OCI-LY7 (cell line): ENCODE measurements around the gene PCK2. TPM values are rescaled to one million over a fixed set of nuclear protein-coding genes. Genes with fewer than 3 reads are reported as not detected.
"Not testable (repeated sequence)": the region's sequence is repeated elsewhere in the genome, so short reads cannot be mapped to it uniquely, and the experiment has no call there.

Source experiments
- BruUV-seq: library from RNA; stranded (reverse); fragments of 400-500 nt; replicated peaks from 2 replicates; lab custom pipeline; 2021; lab: Mats Ljungman, UMichigan
- CTCF ChIA-PET: fragments of 300-600 bp; sonication (Branson Sonifier 250); formaldehyde crosslinking; loops from one replicate; lab custom pipeline; 2022; ENCODE audit warnings: antibody characterized with exemption; ENCODE audit not compliant: unreplicated experiment; lab: Charles Lee
- POLR2A ChIA-PET: fragments of 300-600 bp; sonication (Branson Sonifier 250); formaldehyde crosslinking; loops from one replicate; lab custom pipeline; 2022; ENCODE audit warnings: antibody characterized with exemption; lab: Charles Lee
- DNase-seq: peaks from one replicate; pipeline ENCODE4 v3.0.0-alpha.2; 2015; ENCODE audit warnings: low spot score
- H2AFZ ChIP-seq: fragments of 200-600 bp; sonication (generic), shearing (Covaris generic); 2 replicates; pipeline ENCODE4 v1.6.1; 2014; ENCODE audit warnings: mild to moderate bottlenecking, antibody characterized with exemption, low read length, moderate library complexity
- H3K27ac ChIP-seq: fragments of 200-600 bp; sonication (generic); 2 replicates; pipeline ENCODE4 v1.5.1; 2014; ENCODE audit warnings: mixed run types, low read depth, mild to moderate bottlenecking, moderate library complexity, low read length, inconsistent platforms; ENCODE audit not compliant: poor library complexity, severe bottlenecking
- H3K36me3 ChIP-seq: fragments of 200-600 bp; sonication (generic); 2 replicates; pipeline ENCODE4 v1.6.1; 2014; ENCODE audit warnings: mild to moderate bottlenecking, antibody characterized with exemption, low read length, moderate library complexity, mixed read lengths; ENCODE audit not compliant: insufficient read depth
- H3K4me1 ChIP-seq: fragments of 200-600 bp; sonication (generic); 2 replicates; pipeline ENCODE4 v1.5.1; 2014; ENCODE audit warnings: mild to moderate bottlenecking, low read length; ENCODE audit not compliant: insufficient read depth, poor library complexity, severe bottlenecking
- H3K4me2 ChIP-seq: fragments of 200-600 bp; sonication (generic); 2 replicates; pipeline ENCODE4 v1.6.1; 2014; ENCODE audit warnings: mild to moderate bottlenecking, low read length
- H3K4me3 ChIP-seq: fragments of 200-600 bp; sonication (generic); 2 replicates; pipeline ENCODE4 v1.5.1; 2014; ENCODE audit warnings: mild to moderate bottlenecking, low read depth, low read length; ENCODE audit not compliant: poor library complexity, severe bottlenecking
- H3K79me2 ChIP-seq: fragments of 200-600 bp; sonication (generic); 2 replicates; pipeline ENCODE4 v1.6.1; 2016; ENCODE audit warnings: low read depth, mild to moderate bottlenecking, low read length, moderate library complexity, mixed read lengths; ENCODE audit not compliant: insufficient read depth
- H3K9me2 ChIP-seq: fragments of 200-600 bp; sonication (generic); 2 replicates; pipeline ENCODE4 v1.6.1; 2016; ENCODE audit warnings: mild to moderate bottlenecking, low read length, mixed read lengths; ENCODE audit not compliant: insufficient read depth
- H3K9me3 ChIP-seq: fragments of 200-600 bp; sonication (generic); 2 replicates; pipeline ENCODE4 v1.6.1; 2014; ENCODE audit warnings: mild to moderate bottlenecking, mixed run types, low read length, mixed read lengths
- H4K20me1 ChIP-seq: fragments of 200-600 bp; sonication (generic); 2 replicates; pipeline ENCODE4 v1.6.1; 2014; ENCODE audit warnings: mild to moderate bottlenecking, antibody characterized with exemption, low read length, moderate library complexity, mixed read lengths; ENCODE audit not compliant: insufficient read depth
- CTCF ChIP-seq: fragments of 200-600 bp; sonication (generic); conservative IDR thresholded peaks from 2 replicates; pipeline ENCODE4 v1.5.1; 2014; ENCODE audit warnings: mild to moderate bottlenecking, antibody characterized with exemption, low read length, moderate library complexity, mixed read lengths
- EZH2phosphoT487 ChIP-seq: fragments of 200-600 bp; sonication (generic); IDR thresholded peaks from 2 replicates; pipeline ENCODE4 v1.6.1; 2018; ENCODE audit warnings: low read depth, borderline replicate concordance, mild to moderate bottlenecking, mixed run types, antibody characterized with exemption, low read length, moderate library complexity, mixed read lengths
- intact Hi-C: fragments of 100-400 bp; cut with micrococcal nuclease; formaldehyde crosslinking; loops from one replicate; pipeline ENCODE4 v1.10.0; 2022; ENCODE audit not compliant: unreplicated experiment
- total RNA-seq, 2 experiments: library from RNA; depleted of rRNA in 1 of 2; stranded (reverse); fragments of >200 nt in 1 of 2; shearing (Covaris generic) in 1 of 2; gene quantifications; 2 replicates each; pipeline ENCODE4 v1.2.3, GENCODE V29; 2014 to 2022

The PCK2 gene
- total RNA-seq, 2 experiments from 2014 or later, result 43.6 to 130 TPM

- H3K4me1 ChIP-seq, result no peaks in the 10 kb centered on the region
- H3K4me3 ChIP-seq, result no peak overlapping the region
- no peaks in the 10 kb centered on the region for H3K9me3 ChIP-seq
- BruUV-seq, result no TSS peak
- no peaks in the 10 kb centered on the region for H3K79me2 ChIP-seq
- POLR2A ChIA-PET, result no interaction called here
- H2AFZ ChIP-seq, result no peak overlapping the region
- no peak overlapping the region for H3K4me2 ChIP-seq
- no peak for DNase-seq
- H3K36me3 ChIP-seq, result peaks cover 6% of the 10 kb centered on the region
- no peaks in the 10 kb centered on the region for H3K9me2 ChIP-seq
- TF ChIP-seq CTCF, result no peak
- TF ChIP-seq EZH2phosphoT487, result no peak
- intact Hi-C loops, result no loop called here
- H3K27ac ChIP-seq, result no peak overlapping the region
- CTCF ChIA-PET, result no interaction called here
- no peaks in the 10 kb centered on the region for H4K20me1 ChIP-seq
These were observed 6.9 kb downstream of the PCK2 start for GRCh38 chr14:24100982-24101494.

- Histone ChIP-seq H3K79me2 (no peaks in the 10 kb centered on the region), H3K4me1 (no peaks in the 10 kb centered on the region), H3K9me2 (no peaks in the 10 kb centered on the region), H3K9me3 (no peaks in the 10 kb centered on the region), H3K4me2 (no peak overlapping the region), H3K36me3 (peaks cover 6% of the 10 kb centered on the region), H4K20me1 (no peaks in the 10 kb centered on the region), H3K4me3 (no peak overlapping the region), H2AFZ (no peak overlapping the region), H3K27ac (no peak overlapping the region)
- ChIA-PET POLR2A (interaction anchor here (0.6 to 1.5 kb wide), 3 partner anchors 8 to 127 kb away, joined by 3 to 4 read pairs (median 3); partner anchors contain the start of genes DCAF11 and NRL), CTCF (no interaction called here)
- DNase-seq, result no peak
- TF ChIP-seq CTCF, result no peak
- no peak for TF ChIP-seq EZH2phosphoT487
- BruUV-seq, result no TSS peak
- intact Hi-C loops, result no loop called here
These were observed 8.4 kb downstream of the PCK2 start for GRCh38 chr14:24102357-24103048.

GRCh38 chr14:24103451-24103850 is 9.3 kb downstream of the PCK2 start:
- H2AFZ ChIP-seq, result no peak overlapping the region
- no peaks in the 10 kb centered on the region for H3K9me3 ChIP-seq
- H3K79me2 ChIP-seq, result no peaks in the 10 kb centered on the region
- H3K36me3 ChIP-seq, result peaks cover 6% of the 10 kb centered on the region
- CTCF ChIA-PET, result no interaction called here
- no peak overlapping the region for H3K4me3 ChIP-seq
- TF ChIP-seq EZH2phosphoT487, result no peak
- TF ChIP-seq CTCF, result no peak
- H3K27ac ChIP-seq, result no peak overlapping the region
- no peaks in the 10 kb centered on the region for H3K9me2 ChIP-seq
- H4K20me1 ChIP-seq, result no peaks in the 10 kb centered on the region
- intact Hi-C loops, result no loop called here
- no TSS peak for BruUV-seq
- no peak for DNase-seq
- POLR2A ChIA-PET, result interaction anchor here (1.5 kb wide), 1 partner anchor 11 kb away, joined by 3 read pairs; the partner anchor contains the start of genes DCAF11 and NRL
- peaks cover 3% of the 10 kb centered on the region for H3K4me1 ChIP-seq
- H3K4me2 ChIP-seq, result no peak overlapping the region

- H3K79me2 ChIP-seq, H3K4me3 ChIP-seq, H3K9me2 ChIP-seq, H3K27ac ChIP-seq, H3K36me3 ChIP-seq, H3K9me3 ChIP-seq, intact Hi-C loops, H3K4me2 ChIP-seq, DNase-seq, CTCF ChIA-PET, BruUV-seq, H2AFZ ChIP-seq, H4K20me1 ChIP-seq: not testable (repeated sequence)
- POLR2A ChIA-PET, result interaction anchor here (1.3 to 7.0 kb wide), 2 partner anchors 12 to 91 kb away, joined by 4 to 80 read pairs; partner anchors contain the start of gene PCK2
- H3K4me1 ChIP-seq, result peaks cover 11% of the 10 kb centered on the region
These were observed 11.6 kb downstream of the PCK2 start for GRCh38 chr14:24105609-24106239.
